ENCODE data around the gene DDX56.
A peak's percentile ranks its signal among the peaks of the same experiment; 100 is the strongest.
"Not testable (repeated sequence)": the region's sequence is repeated elsewhere in the genome, so short reads cannot be mapped to it uniquely, and the experiment has no call there.

The DDX56 gene

DNA sequence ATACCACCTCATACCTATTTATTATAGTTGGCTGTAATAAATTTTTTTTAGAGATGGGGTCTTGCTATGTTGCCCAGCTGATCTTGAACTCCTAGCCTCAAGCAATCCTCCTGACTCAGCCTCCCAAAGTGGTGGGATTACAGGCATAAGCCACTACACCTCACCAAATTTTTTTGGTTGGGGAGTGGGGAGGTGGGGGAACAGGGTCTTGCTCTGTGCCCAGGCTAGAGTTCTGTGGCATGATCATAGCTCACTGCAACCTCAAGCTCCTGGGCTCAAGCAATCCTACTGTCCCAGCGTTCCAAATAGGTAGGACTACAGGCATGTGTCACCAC lies 28.8 kb upstream of the DDX56 start:
- no peak for DNase-seq (ENCODE audit: low read depth)

GRCh38 chr7:44599222-44599621 lies 25.5 kb upstream of the DDX56 start:
- no peak overlapping the region for H3K4me3 ChIP-seq (ENCODE audit: low read depth, low read length)
- no peak for DNase-seq (ENCODE audit: low read depth)

More for the DNA sequence above, 28.8 kb upstream of the DDX56 start:
- no peak overlapping the region for H3K4me3 ChIP-seq (ENCODE audit: low read depth, low read length)

DNA sequence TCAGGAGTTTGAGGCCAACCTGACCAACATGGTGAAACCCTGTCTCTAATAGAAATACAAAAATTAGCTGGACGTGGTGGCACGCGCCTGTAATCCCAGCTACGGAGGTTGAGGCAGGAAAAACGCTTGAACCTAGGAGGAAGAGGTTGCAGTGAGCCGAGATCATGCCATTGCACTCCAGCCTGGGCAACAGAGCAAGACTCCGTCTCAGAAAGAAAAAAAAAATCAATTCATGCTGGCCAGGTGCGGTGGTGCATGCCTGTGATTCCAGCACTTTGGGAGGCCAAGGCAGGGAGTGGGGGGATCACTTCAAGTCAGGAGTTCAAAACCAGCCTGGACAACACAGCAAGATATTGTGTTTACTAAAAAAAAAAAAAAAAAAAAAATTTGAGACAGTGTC lies 23.5 kb upstream of the DDX56 start:
- H3K4me3 ChIP-seq (ENCODE audit: low read depth, low read length); DNase-seq (ENCODE audit: low read depth): not testable (repeated sequence)

- H3K4me3 ChIP-seq (ENCODE audit: low read depth, low read length) = no peak overlapping the region
- DNase-seq (ENCODE audit: low read depth) = no peak
These were observed 22.4 kb upstream of the DDX56 start for GRCh38 chr7:44595934-44596635.

GRCh38 chr7:44590910-44591309 lies 17.2 kb upstream of the DDX56 start:
- H3K4me3 ChIP-seq (ENCODE audit: low read depth, low read length) = no peak overlapping the region
- no peak for DNase-seq (ENCODE audit: low read depth)

DNA sequence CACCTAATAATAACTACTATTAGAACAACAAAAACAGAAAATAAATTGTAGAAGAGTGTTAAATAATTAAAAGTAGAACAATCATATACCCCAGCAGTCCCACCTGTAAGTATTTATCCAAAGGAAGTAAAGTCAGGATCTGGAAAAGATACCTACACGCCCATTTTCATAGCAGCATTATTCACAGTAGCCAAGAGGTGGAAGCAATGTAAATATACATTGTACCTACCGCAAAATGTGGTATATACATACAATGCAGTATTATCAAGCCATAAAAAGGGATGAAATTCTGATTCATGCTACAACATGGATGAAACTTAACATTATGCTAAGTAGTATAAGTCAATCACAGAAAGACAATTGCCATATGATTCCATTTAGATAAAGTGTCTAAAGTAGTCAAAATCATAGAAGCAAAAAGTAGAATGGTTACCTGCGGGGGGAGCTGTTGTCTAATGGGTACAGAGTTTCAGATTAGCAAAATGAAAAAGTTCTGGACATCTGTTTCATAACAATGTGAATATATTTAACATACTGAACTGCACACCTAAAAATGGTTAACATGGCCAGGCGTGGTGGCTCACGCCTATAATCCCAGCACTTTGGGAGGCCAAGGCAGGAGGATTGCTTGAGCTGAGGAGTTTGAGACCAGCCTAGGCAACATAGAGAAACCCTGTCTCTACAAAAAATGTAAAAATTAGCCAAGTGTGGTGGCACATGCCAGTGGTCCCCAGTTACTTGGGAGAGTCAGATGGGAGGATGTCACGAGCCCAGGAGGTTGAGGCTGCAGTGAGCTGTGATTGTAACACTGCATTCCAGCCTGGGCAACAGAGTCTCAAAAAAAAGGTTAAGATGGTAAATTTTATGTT lies 14.4 kb upstream of the DDX56 start:
- no peak overlapping the region for H3K4me3 ChIP-seq (ENCODE audit: low read depth, low read length)
- DNase-seq (ENCODE audit: low read depth) = peak; percentile 16

DNA sequence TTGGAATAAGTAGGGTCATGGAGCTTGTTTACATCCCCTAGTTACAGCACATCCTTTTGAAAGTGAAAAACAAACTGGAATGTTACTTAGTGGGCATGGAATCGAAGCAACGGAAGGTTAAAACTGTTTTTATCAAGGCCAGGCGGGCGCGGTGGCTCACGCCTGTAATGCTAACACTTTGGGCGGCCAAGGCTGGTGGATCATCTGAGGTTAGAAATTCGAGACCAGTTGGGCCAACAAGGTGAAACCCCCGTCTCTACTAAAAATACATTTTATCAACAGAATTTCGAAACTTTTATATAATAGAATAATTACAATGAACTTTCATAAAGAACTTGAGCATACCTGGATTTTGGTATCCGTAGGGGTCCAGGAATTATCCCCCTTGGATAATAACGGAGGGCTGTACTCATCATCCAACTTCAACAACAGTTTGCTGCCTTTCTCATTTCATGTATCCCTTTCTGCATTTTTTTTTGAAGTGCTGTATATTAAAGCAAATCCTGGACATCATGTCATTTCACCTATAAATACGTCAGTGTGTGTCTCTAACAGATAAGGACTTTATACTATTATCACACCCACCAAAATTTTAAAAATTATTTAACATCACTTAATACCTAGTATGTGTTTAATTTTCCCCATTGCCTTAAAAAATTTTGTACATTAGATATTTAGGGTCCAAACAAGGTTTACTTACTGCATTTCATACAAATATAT lies 9.6 kb upstream of the DDX56 start:
- peak overlapping the region; percentile 96 for H3K4me3 ChIP-seq (ENCODE audit: low read depth, low read length)
- DNase-seq (ENCODE audit: low read depth) = no peak

- peak; percentile 93 for DNase-seq (ENCODE audit: low read depth)
- peak within 1 kb of the TSS; percentile 96 for H3K4me3 ChIP-seq (ENCODE audit: low read depth, low read length)
These were observed 8.3 kb upstream of the DDX56 start, which contains the start of gene TMED4 for GRCh38 chr7:44581879-44582603. Gene TMED4, minus strand, starts transcription at chr7:44582231. Its CDS starts 25 bp downstream, at chr7:44582206.

DNA sequence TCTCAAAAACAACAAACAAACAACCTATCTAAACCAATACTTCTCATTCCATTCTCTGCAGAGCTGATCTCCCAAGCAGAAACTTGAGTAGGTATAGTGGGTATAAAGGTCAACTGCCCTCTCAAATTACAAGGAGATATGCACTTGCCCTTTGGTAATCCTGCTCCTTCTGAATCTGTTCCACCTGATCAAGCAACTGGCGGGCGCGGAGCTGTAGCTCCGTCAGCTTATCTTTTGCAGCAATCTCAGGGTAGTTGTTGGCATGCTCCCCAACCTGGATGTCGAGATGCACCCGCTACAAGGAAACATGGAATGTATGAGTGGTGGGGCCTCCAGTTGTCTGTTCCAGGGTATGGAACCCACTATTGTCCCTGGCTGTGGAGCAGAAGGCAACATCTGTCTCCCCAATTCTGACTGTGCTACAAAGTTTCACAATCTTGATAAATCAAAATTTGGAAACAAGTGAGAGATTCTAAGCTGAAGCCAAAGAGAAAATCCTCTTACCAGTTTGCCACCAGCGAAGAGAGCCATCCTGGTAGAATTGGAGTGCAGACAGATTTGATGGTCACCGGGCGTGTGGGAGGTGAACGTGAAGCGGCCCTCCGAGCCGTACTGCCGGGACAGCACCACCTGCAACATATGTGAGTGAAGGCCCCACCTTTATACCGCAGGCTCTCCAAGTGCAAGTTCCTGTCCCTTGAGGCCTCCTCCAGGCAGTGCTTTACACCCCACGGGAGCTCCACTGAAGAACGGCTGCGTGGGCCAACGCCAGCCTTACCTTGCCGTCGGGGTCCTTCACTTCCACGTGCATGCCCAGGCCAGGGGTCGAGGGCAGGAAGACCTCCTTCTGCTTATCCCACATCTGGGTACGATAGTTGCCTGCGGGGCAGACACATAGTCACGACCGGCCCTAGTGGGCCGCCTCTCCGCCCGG lies 7.5 kb upstream of the DDX56 start:
- DNase-seq (ENCODE audit: low read depth) = no peak
- H3K4me3 ChIP-seq (ENCODE audit: low read depth, low read length) = peak overlapping the region; percentile 96

DNA sequence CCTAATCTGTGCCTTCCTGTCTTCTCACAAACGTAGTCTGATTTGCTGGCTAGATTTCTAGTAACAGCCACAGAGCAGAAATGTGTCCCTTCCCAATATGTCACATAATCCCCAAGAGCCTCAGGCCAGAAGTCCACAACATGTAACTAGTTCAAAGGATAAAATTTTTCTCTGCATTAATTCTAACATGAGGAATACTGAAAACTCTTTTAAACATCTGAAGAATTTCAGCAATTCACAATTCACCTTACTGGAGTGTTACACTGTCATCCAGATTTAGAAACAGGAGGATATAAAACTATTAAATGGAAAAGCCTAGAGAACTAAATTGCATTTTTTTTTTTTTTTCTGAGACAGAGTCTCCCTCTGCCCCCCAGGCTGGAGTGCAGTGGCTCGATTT lies 2.5 kb upstream of the DDX56 start:
- no peak overlapping the region for H3K4me3 ChIP-seq (ENCODE audit: low read depth, low read length)
- DNase-seq (ENCODE audit: low read depth) = no peak

GRCh38 chr7:44575054-44575453 lies 1.3 kb upstream of the DDX56 start:
- no peak overlapping the region for H3K4me3 ChIP-seq (ENCODE audit: low read depth, low read length)
- DNase-seq (ENCODE audit: low read depth) = no peak

- no peak for DNase-seq (ENCODE audit: low read depth)
- peak overlapping the region; percentile 98 for H3K4me3 ChIP-seq (ENCODE audit: low read depth, low read length)
These were observed 672 bp upstream of the DDX56 start for GRCh38 chr7:44574287-44574872.

- DNase-seq (ENCODE audit: low read depth) = no peak
- peak overlapping the region; percentile 98 for H3K4me3 ChIP-seq (ENCODE audit: low read depth, low read length)
These were observed 937 bp downstream of the DDX56 start for GRCh38 chr7:44572771-44573170.

GRCh38 chr7:44569959-44570358 lies 3.7 kb downstream of the DDX56 start:
- no peak for DNase-seq (ENCODE audit: low read depth)
- H3K4me3 ChIP-seq (ENCODE audit: low read depth, low read length) = no peak overlapping the region

DNA sequence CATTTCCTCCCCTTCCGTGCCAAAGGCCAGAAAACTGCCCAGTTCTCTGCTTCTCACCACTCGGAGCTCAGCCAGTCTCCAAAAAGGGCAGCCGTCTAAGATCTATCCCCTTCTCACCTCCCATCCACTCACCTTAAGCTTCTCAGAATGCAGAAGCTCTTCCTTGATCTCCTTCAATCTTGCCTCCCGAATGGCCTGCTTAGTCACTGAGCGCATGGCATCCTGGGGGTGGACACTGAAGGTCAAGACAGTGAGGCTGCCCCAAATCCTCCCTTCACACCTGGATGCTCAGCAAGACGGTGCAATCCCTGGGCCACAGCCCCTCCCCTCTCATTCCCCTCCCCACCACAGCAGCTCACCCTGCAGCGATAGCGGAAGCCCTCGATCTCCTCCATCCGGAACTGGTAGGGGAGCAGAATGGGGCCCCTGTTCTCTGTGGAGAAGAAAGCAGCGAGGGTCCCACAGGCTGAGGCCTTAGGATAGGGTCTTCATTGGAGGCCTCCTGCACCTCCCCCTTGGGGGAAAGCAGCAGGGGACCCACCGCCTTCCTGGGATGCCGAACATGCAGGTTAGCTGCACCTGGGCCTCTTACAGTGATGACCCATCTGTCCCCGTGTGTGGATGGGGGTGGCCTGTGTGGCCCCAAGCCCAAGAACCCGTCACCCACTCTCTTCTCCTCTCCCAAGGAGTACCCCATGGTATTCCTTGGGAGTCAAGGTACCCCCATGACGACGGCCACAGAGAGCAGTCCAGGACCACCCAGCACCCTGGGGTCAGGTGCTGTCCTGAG lies 4.7 kb downstream of the DDX56 start:
- H3K4me3 ChIP-seq (ENCODE audit: low read depth, low read length) = no peak overlapping the region
- no peak for DNase-seq (ENCODE audit: low read depth)

GRCh38 chr7:44567884-44568283 lies 5.8 kb downstream of the DDX56 start:
- no peak for DNase-seq (ENCODE audit: low read depth)
- no peak overlapping the region for H3K4me3 ChIP-seq (ENCODE audit: low read depth, low read length)

- no peak for DNase-seq (ENCODE audit: low read depth)
- H3K4me3 ChIP-seq (ENCODE audit: low read depth, low read length) = no peak overlapping the region
These were observed 7.0 kb downstream of the DDX56 start for GRCh38 chr7:44566680-44567079.
